Measurements from ENCODE around the gene TBX6.

GRCh38 chr16:30046178-30046577 lies 45.5 kb downstream of the TBX6 start:
- no peak for TF ChIP-seq CTCF (IDR thresholded peaks at IDR 0.05; ENCODE audit: extremely low read depth in 1 of 2, insufficient read depth in 1 of 2, low read depth in 1 of 2, low read length in 2 of 2)
- TF ChIP-seq EZH2 (IDR thresholded peaks at IDR 0.05; ENCODE audit: borderline replicate concordance, low read depth, low read length, severe bottlenecking): no peak
- no peak for TF ChIP-seq POLR2AphosphoS5 (IDR thresholded peaks at IDR 0.05; ENCODE audit: insufficient read depth, low read depth, low read length)
- no peak for TF ChIP-seq POLR2A (IDR thresholded peaks at IDR 0.05; ENCODE audit: low read depth, low read length)
- TF ChIP-seq MAX (IDR thresholded peaks at IDR 0.05; ENCODE audit: insufficient read depth, insufficient read length): no peak
